NCI-H2029 (cell line): Measurements from ENCODE around the gene RNU7-1.
A peak's percentile ranks its signal among the peaks of the same experiment; 100 is the strongest.

ENCODE experiments used
- DNase-seq: peaks from one replicate; lab custom pipeline; 2025; lab: John Stamatoyannopoulos, UW

The RNU7-1 gene

DNA sequence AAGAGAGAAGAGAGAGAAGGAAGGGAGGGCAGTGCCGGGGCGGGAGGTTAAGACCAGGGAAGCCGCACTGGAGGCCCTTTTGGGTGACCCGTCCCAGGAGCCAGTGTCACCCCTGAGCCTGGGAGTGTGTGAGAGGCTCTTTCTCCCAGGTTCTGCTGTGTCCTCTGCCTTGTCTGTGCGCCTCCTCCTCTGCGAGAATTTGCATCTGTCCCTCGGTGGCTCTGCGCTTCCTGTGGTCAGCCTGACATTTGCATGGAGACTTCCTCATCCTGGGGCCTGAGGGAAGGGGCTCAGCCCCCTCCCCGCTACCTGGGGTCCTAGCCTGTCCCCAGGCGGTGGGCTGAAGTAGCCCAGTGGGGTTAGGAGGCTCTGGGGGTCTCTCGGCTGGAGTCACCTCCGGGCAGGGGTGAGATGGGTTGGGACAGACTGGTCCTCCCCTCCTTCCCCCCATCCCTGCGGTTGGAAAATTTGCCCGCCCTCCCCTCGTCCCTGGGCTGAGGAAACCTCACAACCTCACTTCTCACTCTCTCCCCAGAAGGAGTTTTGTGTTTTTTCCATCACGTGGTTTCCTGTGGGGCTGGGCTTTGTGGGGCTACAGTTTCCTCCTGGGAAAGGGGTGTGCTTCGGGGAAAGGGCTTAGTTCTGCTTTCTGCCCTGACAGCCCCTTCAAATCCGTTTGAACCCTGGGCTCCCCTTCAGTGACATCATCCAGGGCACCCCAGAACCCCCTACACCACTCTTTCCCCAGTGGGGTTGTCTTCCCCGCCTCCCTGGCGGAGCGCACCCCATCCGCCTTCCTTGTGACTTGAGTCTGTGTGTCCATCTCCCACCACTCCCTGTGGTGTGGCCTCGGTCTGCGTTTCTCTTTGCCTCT lies 10.1 kb downstream of the RNU7-1 start:
- no peak for DNase-seq

DNA sequence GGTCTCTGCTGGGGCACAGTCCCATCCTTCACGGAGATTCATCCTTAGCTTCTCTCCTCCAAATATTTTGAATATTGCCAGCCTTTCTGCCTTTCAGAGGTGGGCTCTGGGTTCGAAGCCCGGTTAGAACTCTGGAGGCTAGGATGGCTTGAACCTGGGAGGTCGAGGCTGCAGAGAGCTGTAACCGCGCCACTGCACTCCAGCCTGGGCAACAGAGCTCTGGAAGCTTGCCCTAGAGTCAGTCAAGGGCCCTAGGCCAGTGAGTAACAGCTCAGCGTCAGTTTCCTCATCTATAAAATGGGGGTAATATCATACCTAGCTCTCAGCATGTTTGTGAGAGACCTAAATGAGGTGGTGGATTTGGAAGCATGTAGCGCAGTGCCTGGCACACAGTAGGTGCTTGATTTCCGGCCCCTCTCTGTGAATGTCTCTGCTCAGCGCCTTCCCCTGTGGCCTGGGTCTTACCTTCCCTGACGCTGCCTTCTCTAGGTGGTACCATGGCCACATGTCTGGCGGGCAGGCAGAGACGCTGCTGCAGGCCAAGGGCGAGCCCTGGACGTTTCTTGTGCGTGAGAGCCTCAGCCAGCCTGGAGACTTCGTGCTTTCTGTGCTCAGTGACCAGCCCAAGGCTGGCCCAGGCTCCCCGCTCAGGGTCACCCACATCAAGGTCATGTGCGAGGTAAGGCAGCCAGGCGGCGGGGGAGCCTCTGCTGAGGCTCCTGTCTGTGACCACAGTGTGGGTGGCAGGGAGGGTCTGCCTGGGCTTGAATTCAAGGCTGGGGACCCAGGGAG lies 10.9 kb downstream of the RNU7-1 start:
- no peak for DNase-seq

DNA sequence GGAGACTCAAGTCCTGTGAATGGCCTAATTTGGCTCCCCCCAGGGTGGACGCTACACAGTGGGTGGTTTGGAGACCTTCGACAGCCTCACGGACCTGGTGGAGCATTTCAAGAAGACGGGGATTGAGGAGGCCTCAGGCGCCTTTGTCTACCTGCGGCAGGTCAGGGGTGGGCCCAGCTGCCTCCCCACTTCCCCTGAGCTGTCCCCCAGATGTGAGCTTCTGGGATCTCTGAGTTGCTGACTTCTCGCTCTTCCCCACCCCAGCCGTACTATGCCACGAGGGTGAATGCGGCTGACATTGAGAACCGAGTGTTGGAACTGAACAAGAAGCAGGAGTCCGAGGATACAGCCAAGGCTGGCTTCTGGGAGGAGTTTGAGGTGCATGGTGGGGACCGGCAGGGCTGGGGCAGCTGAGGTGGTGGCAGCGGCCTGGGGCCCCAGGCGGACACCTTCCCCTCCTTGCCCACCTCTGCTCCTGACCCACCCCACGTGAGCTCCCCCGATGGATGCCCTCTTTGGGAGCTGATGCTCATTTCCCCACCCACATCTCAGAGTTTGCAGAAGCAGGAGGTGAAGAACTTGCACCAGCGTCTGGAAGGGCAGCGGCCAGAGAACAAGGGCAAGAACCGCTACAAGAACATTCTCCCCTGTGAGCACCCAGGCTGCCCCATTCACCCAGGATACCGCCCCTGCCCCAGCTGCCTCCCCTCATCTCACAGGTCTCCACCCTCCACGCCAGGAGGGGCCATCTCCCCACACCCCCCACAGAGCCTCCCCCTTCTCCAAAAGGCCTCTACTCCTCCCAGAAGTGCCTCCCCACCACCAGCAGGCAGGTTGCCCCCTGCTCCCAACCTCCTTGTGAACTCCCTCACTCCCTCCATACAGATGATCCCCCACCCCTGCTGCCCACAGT lies 11.7 kb downstream of the RNU7-1 start:
- DNase-seq = no peak

DNA sequence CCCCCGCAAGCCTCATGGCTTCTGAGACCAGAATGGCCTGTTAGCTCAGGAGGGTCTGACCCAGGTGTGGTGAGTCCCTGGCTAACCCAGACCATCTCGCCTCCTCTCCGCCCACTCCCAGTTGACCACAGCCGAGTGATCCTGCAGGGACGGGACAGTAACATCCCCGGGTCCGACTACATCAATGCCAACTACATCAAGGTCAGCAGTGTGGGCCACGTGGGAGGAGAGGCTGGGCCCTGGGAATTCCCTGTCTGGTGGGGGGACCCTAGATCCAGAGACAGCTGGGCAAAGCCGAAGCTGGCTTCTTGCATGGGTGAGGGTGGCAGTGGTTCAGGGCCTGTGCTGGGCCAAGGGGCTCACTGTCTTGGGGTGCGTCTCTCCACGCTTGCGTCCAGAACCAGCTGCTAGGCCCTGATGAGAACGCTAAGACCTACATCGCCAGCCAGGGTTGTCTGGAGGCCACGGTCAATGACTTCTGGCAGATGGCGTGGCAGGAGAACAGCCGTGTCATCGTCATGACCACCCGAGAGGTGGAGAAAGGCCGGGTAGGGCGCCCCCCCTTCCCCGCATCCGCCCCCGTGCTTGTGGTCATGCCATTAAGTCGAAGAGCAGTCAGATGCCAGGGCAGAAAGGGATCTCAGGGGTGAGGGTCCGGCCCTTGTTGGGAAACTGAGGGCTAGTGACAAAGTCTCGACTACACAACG lies 12.6 kb downstream of the RNU7-1 start:
- DNase-seq = no peak

DNA sequence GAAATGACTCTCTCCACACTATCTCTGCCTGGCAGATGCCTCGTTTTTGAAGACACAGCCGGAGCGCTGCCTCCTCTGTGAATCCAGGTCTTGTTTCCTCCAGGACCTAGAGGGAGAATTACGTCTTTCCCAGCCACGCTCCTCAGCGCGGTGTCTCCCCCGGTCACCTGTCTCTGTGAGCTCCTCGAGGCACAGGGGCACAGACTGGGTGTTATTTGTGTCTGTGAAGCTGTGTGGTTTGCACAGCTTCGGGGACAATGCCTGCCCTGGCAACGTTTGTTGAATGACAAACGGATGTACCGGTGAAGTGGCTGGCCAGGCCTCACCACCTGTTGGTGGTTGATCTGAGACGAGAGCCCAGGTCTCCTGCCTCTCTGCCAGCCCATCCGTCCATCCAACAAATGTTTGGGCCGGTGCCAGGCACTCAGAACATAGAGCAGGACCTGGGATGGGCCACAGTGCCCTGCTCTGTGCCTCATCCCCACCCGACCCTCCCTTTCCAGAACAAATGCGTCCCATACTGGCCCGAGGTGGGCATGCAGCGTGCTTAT lies 13.6 kb downstream of the RNU7-1 start:
- no peak for DNase-seq

DNA sequence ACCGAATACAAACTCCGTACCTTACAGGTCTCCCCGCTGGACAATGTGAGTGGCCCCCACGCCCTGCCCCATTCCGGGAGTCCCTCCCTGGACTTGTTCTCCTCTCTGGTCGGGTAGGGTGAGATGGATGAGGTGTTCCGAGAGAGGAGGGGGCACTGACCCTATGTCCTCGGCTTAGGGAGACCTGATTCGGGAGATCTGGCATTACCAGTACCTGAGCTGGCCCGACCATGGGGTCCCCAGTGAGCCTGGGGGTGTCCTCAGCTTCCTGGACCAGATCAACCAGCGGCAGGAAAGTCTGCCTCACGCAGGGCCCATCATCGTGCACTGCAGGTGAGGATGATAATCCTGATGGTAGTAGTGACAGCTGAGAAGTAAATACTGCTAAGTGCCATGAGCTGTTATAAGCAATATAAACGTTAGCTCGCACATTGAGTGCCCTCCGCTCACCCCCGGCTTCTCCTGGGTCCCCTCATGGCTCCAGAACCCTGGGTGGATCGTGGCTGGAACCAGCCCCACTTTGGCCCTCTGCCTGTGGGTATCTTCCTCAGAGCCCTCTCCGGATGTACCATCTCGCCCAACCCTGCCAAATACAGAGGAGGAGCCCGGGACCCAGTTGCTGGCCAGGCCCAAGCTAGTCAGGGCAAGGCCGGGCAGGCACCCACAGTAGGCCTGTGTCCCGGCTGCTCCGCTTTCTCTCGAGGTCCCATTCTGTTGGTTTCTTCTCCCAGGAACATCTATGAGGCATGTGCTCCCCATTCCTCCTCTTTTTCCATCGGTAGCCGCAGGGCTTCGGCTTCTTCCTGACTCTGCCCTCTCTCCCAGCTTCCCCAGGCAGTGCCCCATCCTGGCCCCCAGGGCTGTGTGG lies 14.4 kb downstream of the RNU7-1 start:
- no peak for DNase-seq

DNA sequence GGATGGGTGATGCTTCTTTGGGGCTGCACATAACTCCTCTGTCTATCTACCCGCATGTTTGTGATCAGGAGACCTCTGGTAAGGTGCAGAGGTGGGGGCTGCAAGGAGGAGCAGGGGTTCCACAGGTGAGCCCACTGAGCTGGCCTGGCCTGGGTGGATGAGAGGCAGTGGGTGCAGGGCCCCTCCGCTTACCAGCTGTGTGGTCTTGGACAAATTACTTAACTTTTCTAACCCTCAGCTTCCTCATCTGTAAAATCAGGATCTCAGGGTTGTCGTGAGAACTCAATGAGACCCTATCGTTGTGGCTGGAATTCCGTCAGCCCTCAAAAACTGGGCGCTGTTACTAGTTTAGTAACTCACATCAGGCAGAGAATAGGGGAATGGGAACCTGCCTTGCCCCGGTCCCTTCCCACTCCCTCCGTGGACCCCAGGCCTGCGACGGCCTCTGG lies 15.0 kb downstream of the RNU7-1 start:
- no peak for DNase-seq

DNA sequence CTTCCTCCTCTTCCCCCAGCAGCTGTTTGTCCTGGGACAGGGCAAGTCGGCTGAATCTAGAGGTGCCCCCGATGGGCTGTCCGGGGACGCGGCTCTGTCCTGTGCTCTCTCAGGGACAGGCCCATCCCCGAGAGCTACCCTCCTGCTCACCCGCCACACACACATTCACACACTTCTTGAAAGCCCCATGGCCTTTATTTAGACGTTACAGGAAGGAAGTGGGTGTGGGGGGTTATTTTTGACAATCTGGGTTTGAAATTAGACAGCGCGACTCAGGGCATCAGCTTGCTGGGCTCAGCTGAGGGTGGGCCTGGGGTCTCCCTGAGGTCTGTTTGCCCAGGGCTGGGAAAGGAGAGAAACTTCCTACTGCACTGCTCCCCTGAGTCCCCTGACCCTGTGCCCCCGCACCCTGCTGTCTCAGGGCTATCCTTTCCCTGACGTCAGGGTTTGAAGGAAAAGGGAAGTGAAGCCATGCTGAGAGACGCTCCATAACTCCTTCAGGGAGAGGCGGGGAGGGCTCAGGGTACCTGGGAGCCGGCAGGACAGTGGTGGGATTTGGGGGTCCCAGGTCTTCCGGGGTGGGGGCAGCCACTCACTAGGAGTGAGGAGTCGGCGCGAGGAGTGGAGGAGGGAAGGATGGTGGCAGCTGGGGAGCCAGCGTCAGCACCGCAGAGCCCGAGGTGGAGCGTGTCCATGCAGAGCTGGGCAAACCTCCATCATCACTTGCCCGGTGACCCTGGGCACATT lies 15.6 kb downstream of the RNU7-1 start:
- DNase-seq = no peak

DNA sequence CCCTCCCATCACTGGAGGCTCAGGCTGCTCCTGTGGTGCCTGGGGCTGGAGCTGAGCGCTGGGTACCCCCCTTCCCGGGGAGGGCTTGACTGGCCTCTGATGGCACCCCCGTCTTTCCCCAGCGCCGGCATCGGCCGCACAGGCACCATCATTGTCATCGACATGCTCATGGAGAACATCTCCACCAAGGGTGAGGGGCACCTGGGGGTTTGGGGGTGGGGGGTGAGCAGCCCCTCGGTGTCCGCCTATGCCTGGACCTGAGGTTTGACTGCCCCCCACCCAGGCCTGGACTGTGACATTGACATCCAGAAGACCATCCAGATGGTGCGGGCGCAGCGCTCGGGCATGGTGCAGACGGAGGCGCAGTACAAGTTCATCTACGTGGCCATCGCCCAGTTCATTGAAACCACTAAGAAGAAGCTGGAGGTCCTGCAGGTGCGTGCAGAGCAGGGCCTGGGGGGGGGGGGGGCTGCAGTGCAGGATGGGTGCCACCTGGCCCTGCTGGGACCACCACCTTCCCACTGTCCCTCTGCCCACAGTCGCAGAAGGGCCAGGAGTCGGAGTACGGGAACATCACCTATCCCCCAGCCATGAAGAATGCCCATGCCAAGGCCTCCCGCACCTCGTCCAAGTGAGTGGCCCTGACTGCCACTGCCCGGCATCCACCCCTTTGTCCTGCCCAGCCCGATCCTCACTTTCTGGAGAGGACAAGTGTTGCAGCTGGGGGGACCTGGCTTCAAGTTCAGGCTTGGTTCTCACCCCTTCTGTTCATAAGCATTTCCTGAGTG lies 16.4 kb downstream of the RNU7-1 start:
- DNase-seq = no peak

DNA sequence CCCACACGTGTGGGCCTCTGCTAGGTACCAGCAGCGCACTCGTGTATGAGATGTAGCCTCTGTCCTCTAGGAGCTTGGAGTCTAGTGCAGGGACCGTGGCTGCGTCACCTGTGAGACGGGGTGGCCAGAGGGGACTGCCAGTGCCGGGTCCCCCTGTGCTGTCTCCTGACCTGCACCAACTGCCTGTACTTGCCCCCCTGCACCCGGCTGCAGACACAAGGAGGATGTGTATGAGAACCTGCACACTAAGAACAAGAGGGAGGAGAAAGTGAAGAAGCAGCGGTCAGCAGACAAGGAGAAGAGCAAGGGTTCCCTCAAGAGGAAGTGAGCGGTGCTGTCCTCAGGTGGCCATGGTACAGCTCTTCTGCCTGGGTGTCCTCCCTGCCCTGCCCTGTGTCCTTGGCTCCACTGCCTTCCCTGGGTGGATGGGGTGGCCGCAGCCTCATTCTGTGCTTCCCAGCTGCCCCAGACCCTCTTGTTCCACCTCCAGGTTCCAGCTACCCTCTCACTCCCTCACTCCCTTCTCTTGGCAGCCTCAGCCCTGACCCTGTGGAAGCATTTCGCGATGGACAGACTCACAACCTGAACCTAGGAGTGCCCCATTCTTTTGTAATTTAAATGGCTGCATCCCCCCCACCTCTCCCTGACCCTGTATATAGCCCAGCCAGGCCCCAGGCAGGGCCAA lies 17.1 kb downstream of the RNU7-1 start:
- no peak for DNase-seq

DNA sequence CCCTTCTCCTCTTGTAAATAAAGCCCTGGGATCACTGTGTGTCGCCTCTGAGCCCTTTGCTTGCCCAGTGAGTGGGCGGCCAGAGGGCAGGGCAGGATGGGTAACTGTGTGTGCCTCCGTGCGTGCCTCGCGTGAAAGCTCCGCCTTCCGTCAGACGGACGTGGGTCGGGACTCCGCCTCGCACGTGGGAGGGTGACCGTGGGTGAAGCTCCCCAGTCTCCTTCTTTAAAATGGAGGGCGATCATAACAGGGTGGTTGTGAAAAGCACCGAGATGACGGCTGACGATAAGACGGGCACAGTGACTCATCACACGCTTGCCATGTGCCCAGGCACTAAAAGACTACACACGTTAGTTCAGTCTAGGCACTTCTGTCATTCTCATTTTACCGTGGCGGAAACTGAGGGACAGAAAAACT lies 17.7 kb downstream of the RNU7-1 start:
- DNase-seq = peak; percentile 54

DNA sequence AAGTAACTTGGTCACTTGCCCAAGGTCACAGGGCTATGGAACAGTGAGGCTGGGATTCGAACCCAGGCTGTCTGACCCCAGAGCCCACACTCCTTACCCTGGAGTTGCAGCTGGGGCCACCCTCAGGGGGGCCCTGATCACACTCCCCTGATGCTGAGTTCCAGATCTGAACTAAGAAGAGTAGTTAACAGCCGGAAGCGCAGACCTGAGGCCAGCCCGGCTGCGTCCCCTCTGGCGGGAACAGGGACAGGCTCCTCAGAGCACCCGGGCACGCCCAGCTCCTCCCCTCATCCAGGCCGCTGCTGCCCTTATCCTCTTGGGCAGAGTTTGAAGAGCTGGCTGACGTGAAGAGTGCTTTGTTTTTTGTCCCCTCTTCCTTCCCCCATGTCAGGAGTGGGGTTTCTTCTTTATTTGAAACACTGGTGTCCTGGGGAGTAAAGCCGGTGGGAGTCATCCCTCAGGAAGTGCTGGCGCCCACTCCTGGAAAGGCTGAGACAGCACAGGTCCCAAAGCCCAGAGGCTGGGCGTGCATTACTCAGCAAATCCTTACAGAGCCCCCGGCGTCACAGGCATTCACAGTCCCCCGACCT lies 18.2 kb downstream of the RNU7-1 start:
- DNase-seq = peak; percentile 93

DNA sequence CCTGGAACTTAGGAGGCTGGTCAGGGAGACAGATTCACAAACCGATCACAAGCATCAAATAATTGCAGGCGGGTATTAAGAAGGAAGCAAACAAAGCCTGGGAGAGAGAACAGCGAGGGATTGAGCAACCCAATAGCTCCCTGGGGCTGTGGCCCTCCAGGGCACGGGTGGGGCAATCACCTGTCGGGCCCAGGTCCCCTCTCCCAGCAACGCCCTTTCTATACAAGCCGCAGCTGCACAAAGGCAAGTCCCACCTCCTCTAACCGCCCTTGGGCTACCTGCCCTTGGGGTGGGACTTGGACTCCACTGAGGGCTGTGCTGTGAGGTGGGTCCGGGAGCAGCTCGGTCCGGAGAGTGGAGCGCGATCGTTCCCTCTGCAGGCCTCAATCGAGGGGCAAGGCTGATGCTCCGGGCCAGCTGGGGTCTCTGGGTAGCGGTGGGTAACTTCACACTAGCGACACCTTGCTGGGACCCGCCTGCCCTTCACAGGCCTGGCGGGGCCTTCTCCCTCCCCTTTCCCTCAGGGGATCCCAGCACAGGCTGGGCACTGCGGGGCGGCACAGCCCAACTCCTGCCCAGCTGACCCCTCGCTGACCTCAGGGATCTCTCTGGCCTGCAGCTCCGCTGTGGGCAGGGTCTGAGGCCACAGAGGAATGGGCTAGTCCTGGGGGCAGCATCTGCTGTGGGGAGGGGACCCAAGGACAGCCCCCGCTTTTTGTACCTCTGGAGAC lies 18.8 kb downstream of the RNU7-1 start:
- peak; percentile 93 for DNase-seq

DNA sequence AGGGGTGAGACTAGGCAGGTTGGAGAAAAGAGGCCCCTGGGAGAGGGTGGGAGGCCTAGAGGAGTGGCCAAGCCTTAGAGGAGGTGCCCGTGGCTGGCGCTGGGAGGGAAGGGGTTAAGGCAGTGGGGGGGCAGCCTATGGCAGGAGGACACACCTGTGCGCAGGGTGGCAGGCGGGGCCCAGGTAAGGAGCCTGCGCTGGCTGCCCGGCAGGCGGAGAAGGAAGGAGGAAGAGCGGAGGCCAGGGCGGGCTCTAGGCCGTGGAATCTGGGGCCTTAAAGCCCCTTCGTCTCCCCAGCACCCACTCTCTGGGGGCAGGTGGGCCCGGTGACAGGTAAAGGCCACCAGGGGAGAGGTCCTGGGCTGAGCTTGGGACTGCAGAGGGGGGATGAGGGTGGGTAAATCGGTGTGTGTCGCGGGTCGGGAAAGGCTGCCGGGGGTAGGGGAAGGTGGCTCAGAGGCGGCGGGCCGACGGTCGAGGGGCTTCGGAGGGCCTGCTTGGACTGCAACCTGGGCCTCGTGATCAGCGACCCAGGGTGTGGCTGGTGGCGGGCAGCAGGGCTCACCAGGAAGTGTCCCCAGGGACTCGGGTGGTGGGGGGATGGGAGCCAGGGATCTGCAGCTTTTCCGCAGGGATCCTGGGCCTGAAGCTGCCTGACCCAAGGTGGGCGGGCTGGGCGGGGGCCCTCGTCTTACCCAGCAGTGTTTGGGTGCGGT lies 19.6 kb downstream of the RNU7-1 start:
- peak; percentile 95 for DNase-seq

DNA sequence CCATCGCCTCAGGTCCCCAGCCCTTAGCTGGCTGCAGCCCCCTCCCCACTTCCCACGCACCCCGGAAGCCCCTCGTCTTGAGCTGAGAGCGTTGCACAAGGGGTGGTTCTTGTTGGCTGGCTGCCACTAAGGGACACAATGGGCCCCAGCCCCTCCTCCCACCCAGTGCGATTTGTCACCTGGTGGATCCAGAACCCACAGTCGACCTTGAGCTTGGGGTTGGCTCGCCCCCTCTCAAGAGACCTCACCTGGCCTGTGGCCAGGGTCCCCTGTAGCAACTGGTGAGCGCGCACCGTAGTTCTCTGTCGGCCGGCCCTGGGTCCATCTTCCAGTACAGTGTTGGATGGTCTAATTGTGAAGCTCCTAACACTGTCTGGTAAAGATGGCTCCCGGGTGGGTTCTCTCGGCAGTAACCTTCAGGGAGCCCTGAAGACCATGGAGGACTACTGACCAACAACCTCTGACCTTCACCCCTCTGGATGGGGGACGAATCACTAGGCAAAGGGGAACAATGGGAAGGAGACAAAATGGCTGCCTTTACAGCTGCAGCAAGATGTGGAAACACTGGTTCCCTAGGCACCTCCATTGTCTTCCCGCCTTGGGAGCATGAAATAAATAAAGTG lies 20.3 kb downstream of the RNU7-1 start:
- DNase-seq = peak; percentile 68

DNA sequence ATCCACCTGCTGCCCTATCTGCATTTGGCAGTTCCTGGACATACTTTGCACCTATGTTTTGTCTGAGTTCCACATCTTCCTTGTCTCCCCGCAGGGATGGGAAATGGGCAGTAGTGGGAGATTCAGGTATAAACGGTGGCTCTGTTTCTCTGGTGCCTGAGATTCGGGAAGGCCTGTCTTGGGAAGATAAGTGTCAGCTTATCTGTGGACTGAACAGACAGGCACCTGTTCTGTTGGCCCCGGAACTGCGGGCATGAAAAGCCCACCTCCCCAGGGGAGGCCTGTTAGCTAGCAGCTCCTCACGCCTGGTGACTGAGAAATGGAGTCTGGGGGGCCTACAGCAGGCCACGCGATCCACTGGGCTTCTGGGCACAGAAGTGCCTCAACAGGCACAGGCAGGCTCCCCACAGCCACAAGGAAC lies 21.0 kb downstream of the RNU7-1 start:
- DNase-seq = no peak
